GM10266 (cell line): ENCODE results near the gene TMEM131.

Experiments used
- DNase-seq: peaks from one replicate; pipeline ENCODE4 v3.0.0; 2012; ENCODE audit errors: extremely low spot score
- CTCF ChIP-seq: IDR thresholded peaks from 2 replicates; pipeline ENCODE4 v1.5.1; 2012; ENCODE audit warnings: mild to moderate bottlenecking, low read depth; ENCODE audit not compliant: control insufficient read depth, insufficient read depth; ENCODE audit errors: missing control alignments

TMEM131 gene

GRCh38 chr2:97983698-97984097 is 12.1 kb downstream of the TMEM131 start:
- TF ChIP-seq CTCF: no peak
- DNase-seq: no peak

GRCh38 chr2:97983134-97983533 is 12.6 kb downstream of the TMEM131 start:
- no peak for TF ChIP-seq CTCF

DNA sequence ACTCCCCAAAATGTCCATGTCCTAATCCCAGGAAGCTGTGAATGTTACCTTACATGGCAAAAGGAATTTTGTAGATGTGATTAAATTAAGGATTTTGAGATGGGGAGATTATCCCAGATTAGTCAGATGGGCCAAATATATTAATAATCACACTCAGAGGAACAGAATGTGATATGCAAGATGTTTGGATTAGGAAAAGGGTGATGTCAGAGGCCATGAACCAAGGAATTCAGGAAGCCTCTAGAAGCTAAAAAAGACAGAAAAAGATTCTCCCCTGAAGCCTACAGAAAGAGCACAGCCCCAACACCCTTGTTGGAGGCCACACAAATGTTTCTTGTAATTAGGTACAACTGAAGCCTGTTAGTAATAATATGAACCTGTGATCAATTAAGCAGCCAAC is 13.1 kb downstream of the TMEM131 start:
- no peak for DNase-seq
- no peak for TF ChIP-seq CTCF

More at GRCh38 chr2:97983134-97983533, 12.6 kb downstream of the TMEM131 start:
- no peak for DNase-seq

DNA sequence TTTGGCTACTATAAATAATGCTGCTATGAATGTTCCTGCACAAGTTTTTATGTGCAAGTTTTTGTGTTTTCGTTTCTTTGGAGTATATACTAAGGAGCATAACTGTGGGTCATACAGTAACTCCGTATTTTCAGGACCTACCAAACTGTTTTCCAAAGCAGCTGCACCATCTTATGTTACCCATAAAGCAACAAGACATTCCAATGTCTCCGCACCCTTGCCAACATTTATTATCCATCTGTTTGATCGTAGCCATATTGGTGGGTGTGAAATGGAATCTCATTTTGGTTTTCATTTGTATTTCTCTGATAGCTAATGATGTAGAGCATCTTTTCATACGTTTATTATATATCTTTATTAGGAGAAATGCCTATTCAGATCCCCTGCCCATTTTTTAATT is 13.8 kb downstream of the TMEM131 start:
- no peak for DNase-seq

DNA sequence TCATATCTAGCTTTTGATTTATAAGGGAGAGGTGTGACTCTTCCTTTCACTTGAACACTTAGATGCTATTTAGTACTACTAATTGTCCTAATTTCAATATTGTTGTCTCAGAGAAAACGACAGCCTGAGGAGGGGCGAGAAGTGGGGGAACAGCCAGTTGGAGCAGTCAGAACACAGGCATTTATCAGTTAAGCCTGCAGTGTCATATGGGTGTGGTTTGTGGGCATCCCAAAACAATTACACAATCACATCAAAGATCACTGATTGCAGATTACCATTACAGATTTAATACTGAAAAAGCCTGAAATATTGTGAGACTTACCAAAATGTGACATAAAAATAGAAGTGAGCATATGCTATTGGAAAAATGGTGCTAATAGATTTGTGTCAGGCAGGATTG is 15.8 kb downstream of the TMEM131 start:
- TF ChIP-seq CTCF: no peak
- no peak for DNase-seq

More for the DNA sequence above, 13.8 kb downstream of the TMEM131 start:
- no peak for TF ChIP-seq CTCF

DNA sequence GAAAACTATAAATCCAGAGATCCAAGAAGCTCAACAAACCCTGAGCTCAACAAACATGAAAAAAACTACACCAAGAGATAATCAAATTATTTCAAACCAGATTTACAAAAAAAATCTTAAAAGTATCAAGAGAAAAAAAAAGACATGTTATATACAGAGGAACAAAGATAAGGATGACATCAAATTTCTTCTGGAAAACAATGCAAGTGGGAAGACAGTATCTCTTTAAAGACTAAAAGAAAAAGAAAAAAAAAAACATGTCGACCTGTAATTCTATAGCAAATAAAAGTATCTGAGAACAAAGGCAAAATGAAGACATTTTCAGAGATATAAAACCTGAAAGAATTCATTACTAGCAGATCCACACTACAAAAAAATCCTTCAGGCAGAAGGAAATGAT is 21.3 kb downstream of the TMEM131 start:
- no peak for DNase-seq
- no peak for TF ChIP-seq CTCF

DNA sequence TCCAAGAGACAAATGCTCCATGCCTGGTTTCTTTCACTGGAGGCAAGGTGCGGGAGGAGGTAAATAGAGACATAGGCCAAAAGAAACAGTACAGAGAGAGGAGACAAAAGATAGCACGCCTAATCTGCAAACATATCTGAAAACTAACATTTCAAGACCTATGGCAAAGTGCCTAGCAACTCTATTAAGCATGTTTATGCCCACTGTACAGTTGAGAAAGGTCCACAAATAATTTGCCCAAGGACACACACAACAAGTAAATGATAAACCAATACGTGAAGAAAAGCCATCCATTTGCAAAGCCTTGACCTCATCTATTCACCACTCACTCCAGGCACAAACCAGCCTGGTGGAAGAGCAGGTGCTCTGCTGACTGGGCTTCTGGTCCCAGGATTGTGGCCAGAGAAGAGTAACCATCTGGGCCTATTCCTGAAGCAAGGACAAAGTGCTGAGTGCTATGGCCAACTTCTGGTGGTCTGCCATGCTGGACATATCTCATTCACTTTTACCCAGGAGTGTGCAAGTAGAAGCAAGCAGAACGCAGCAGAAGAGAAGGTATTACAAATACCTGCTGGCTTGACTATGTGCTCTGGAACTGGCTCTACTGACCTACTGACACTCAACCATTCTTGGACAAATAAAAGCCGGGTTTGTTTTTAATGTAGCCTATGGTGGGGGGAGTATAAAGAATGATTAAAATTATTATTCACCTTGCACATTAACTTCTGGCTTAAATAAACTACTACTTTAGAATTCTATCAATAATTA is 25.3 kb downstream of the TMEM131 start:
- no peak for TF ChIP-seq CTCF
- DNase-seq: no peak
